Upper lobe of right lung (tissue), 1 donor: ENCODE results near the gene IGFBP2. TPM values are rescaled to one million over a fixed set of nuclear protein-coding genes. Genes with fewer than 3 reads are reported as not detected.

Source experiments
- ATAC-seq: fragments of 200-7000 bp; cut with Tn5 transposase; one replicate; pipeline ENCODE4 v1.9.1; 2020; ENCODE audit warnings: mild to moderate bottlenecking, moderate library complexity
- DNase-seq: peaks from one replicate; pipeline ENCODE4 v3.0.0-alpha.2; 2020
- H3K27ac ChIP-seq: fragments of 200-600 bp; one replicate; pipeline ENCODE4 v1.8.0; 2022
- H3K27me3 ChIP-seq: fragments of 200-600 bp; one replicate; pipeline ENCODE4 v1.8.0; 2022; ENCODE audit warnings: mild to moderate bottlenecking
- H3K36me3 ChIP-seq: fragments of 200-600 bp; one replicate; pipeline ENCODE4 v1.8.0; 2022
- H3K4me1 ChIP-seq: fragments of 200-600 bp; one replicate; pipeline ENCODE4 v1.8.0; 2022
- H3K4me3 ChIP-seq: fragments of 200-600 bp; one replicate; pipeline ENCODE4 v1.8.0; 2022; ENCODE audit warnings: mild to moderate bottlenecking
- H3K9me3 ChIP-seq: fragments of 200-600 bp; one replicate; pipeline ENCODE4 v1.8.0; 2022
- intact Hi-C: fragments of 100-400 bp; cut with DNase I; formaldehyde crosslinking; loops from one replicate; pipeline ENCODE4 v1.11.0; 2022
- total RNA-seq: library from RNA; stranded (reverse); fragmentation: NEBNext Ultra II Directional; extraction: Animal tissue kit (Norgen Biotek cat#: 25700); gene quantifications from one replicate; pipeline ENCODE4 v1.2.1, GENCODE V29; 2021
- TF ChIP-seq, protein P1 (sequence below): fragments of 200-600 bp; IDR thresholded peaks from one replicate; pipeline ENCODE4 v1.8.0; 2022; ENCODE audit warnings: antibody characterized with exemption
- donor health status: DM: no; HTN: yes; CAD: no; lungs with severe emphysema.

The IGFBP2 gene
- total RNA-seq, 1 donor from 2014 or later, result 46.1 TPM

DNA sequence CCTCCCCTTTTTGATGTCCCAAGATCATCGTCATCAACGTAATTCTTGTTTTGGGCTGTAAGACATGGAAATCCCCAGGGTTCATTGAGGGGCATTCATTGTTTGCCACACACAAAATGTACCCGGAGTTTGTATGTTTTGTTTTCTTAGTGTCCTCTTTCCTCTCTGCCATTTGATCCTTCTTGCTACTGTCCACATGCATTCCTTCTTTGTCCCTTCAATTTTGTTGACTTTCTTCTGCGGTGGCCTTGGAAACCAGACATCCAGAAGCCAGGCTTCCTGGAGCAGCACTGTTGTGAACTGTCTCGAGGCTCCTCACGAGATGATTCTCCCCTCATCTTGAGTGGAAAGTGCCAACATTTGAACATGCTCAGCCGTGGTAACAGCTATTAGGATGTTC, 24.8 kb downstream of the IGFBP2 start:
- Histone ChIP-seq H3K27ac (no peak overlapping the region), H3K4me1 (no peaks in the 10 kb centered on the region), H3K9me3 (no peaks in the 10 kb centered on the region), H3K27me3 (no peaks in the 10 kb centered on the region), H3K4me3 (no peak overlapping the region), H3K36me3 (no peaks in the 10 kb centered on the region)
- intact Hi-C loops, result no loop called here
- TF ChIP-seq, protein P1, sequence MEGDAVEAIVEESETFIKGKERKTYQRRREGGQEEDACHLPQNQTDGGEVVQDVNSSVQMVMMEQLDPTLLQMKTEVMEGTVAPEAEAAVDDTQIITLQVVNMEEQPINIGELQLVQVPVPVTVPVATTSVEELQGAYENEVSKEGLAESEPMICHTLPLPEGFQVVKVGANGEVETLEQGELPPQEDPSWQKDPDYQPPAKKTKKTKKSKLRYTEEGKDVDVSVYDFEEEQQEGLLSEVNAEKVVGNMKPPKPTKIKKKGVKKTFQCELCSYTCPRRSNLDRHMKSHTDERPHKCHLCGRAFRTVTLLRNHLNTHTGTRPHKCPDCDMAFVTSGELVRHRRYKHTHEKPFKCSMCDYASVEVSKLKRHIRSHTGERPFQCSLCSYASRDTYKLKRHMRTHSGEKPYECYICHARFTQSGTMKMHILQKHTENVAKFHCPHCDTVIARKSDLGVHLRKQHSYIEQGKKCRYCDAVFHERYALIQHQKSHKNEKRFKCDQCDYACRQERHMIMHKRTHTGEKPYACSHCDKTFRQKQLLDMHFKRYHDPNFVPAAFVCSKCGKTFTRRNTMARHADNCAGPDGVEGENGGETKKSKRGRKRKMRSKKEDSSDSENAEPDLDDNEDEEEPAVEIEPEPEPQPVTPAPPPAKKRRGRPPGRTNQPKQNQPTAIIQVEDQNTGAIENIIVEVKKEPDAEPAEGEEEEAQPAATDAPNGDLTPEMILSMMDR, result no peak
- ATAC-seq (no peak), DNase-seq (no peak)

- no peak for ATAC-seq
- intact Hi-C loops, result no loop called here
Observed at GRCh38 chr2:216658757-216659156, 25.5 kb downstream of the IGFBP2 start.

GRCh38 chr2:216659276-216659675, 26.1 kb downstream of the IGFBP2 start:
- ATAC-seq (no peak), DNase-seq (no peak)
- no peaks in the 10 kb centered on the region for H3K4me1 ChIP-seq
- no peak overlapping the region for H3K27ac ChIP-seq
- H3K27me3 ChIP-seq, result no peaks in the 10 kb centered on the region
- TF ChIP-seq, protein P1, result no peak
- intact Hi-C loops, result no loop called here
- H3K4me3 ChIP-seq, result no peak overlapping the region
- H3K36me3 ChIP-seq, result no peaks in the 10 kb centered on the region
- no peaks in the 10 kb centered on the region for H3K9me3 ChIP-seq

More at GRCh38 chr2:216658757-216659156, 25.5 kb downstream of the IGFBP2 start:
- no peaks in the 10 kb centered on the region for H3K9me3 ChIP-seq
- H3K4me1 ChIP-seq, result no peaks in the 10 kb centered on the region
- no peaks in the 10 kb centered on the region for H3K27me3 ChIP-seq
- H3K4me3 ChIP-seq, result no peak overlapping the region
- no peak for DNase-seq
- TF ChIP-seq, protein P1, result no peak
- no peaks in the 10 kb centered on the region for H3K36me3 ChIP-seq
- H3K27ac ChIP-seq, result no peak overlapping the region

GRCh38 chr2:216660496-216660895, 27.3 kb downstream of the IGFBP2 start:
- intact Hi-C loops, result no loop called here
- H3K27ac ChIP-seq, result no peak overlapping the region
- DNase-seq, result no peak

DNA sequence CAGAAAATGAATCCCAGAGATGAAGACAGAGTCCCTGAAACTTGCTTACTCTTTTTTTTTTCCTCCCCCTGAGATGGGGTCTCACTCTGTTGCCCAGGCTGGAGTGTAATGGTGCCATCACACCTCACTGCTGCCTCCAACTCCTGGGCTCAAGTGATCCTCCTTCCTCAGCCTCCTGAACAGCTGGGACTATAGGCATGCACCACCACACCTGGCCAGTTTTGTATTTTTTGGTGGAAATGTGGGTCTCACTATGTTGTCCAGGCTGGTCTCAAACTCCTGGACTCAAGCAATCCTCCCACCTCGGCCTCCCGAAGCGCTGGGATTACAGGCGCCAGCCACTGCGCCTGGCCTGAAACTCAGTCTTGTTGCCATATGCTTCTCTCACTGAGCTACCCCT, 27.8 kb downstream of the IGFBP2 start:
- Histone ChIP-seq H3K9me3 (no peaks in the 10 kb centered on the region), H3K27me3 (no peaks in the 10 kb centered on the region), H3K36me3 (no peaks in the 10 kb centered on the region), H3K27ac (no peak overlapping the region), H3K4me1 (peaks cover 6% of the 10 kb centered on the region), H3K4me3 (no peak overlapping the region)
- DNase-seq (no peak), ATAC-seq (no peak)
- TF ChIP-seq, protein P1, result no peak
- intact Hi-C loops, result no loop called here

More at GRCh38 chr2:216660496-216660895, 27.3 kb downstream of the IGFBP2 start:
- Histone ChIP-seq H3K27me3 (no peaks in the 10 kb centered on the region), H3K9me3 (no peaks in the 10 kb centered on the region), H3K4me3 (no peak overlapping the region), H3K4me1 (peaks cover under 1% of the 10 kb centered on the region), H3K36me3 (no peaks in the 10 kb centered on the region)
- TF ChIP-seq, protein P1, result no peak
- ATAC-seq, result no peak
